Fibroblast of skin of right quadriceps (primary cell): ENCODE data around the gene ZNF747.
A peak's percentile ranks its signal among the peaks of the same experiment; 100 is the strongest.

Experiments
- DNase-seq: peaks from one replicate; pipeline ENCODE4 v3.0.0-alpha.2; 2013

The ZNF747 gene

DNA sequence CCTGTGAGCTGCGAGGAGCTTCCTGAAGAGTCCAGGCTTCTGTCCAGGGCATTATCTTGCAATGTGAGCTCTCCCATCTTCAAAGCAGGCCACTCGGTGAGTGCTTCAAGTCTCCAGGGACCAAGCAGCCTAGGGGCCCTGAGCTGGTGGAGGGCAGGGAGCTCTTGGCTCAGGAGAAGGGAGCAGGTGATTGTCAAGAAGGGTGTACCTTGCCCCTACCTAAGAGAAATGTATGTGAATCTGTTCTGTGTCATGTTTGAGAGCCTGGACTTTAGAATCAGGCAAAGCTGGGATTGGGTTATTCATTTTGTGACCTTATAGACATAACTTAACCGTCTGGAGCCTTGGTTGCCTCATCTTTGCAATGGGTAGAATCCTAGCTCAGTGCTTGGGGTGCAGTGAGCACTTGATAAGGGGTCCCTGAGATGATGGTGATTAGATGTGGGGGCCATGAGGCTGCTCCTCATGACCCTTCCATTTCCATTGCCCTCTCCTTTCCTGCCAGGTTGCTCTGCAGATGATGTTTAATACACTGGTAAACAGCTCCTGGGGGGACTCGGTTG, 24.2 kb downstream of the ZNF747 start:
- DNase-seq: no peak

- no peak for DNase-seq
These were observed 25.4 kb downstream of the ZNF747 start for GRCh38 chr16:30509081-30509765.

DNA sequence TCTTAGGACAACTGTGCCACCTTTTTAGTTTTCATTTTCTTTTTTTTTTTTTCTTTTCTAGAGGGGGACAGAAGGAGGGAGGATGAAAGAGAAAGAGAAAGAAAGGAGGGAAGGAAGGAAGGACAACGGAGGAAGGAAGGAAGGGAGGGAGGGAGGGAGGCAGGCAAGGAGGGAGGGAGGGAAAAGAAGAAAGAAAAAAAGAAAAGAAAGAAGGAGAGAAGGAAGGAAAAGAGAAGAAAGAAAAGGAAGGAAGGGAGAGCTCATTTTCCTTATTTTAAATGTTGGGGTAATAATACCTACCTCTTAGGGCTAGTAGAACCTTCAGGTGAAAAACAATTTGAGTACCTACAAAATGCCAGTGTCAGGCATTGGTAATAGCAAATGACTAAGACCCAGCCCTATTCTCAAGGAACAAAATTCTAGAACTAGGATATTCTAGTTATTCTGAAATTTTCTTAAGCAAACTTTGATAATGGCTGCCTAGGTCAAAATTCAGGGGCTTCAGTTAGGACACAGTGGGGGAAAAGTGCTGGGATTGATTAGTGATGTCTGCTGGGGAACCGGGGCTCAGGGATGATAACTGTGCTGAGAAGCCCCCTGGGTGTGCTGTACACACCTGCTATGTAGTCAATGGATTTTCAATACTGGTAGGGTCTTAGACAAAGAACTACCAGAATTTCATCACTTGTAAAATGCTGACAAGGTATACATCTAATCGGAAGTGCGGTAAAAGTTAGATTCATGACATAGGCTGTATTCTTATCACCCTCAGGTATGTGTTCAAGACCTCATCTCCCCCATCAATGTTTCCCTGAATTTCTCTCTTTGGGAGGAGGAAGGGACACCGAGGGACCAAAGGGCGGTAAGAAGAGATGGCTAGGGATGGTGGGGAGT, 31.0 kb downstream of the ZNF747 start:
- no peak for DNase-seq

GRCh38 chr16:30499284-30499683, 35.4 kb downstream of the ZNF747 start:
- no peak for DNase-seq

GRCh38 chr16:30494709-30495108, 39.9 kb downstream of the ZNF747 start:
- no peak for DNase-seq

DNA sequence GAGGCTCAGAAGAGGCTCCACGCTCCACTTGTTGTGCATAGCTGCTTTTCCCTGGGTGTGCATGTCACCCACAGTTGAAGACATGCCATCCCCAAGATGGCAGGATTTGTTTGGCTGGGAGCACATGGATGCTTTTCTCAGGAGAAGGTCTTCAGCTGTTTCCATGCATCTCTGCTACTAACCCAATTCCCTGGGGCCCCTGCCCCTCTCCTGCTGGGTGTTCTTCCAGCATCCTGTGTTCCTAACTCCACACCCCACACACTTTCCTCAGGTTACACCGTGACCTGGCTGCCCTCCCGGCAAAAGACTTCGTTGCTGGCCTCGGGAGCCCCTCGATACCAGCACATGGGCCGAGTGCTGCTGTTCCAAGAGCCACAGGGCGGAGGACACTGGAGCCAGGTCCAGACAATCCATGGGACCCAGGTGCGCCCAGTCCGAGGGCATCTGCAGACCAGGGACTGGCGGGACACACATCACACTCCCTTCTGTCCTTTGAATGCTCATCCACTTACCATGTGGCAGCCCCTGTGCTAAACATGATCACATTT, 40.6 kb downstream of the ZNF747 start:
- no peak for DNase-seq

DNA sequence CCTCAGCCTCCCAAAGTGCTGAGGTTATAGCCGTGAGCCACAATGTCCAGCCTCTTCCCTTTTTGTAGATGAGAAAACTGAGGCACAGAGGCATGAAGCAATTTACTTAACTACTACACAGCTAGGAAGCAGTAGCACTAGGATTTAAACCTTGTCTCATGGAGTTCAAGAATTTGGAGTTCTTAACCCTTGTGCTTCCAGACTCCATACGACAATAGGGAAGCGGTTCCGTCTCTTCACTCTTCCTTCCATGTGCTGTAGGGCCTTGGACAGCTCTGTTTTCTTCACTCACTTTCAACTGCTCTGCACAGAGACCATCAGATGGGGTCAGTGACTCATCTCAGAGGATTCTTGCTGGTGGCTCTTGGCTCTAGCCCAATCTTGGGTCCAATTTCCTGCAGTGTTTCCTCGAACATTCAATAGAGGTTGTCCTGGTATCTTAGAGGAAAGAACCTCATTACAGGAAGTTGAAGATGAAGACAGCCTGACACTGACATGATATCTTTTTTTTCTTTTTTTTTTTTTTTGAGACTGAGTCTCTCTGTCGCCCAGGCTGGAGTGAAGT, 42.8 kb downstream of the ZNF747 start:
- DNase-seq: peak; percentile 89

DNA sequence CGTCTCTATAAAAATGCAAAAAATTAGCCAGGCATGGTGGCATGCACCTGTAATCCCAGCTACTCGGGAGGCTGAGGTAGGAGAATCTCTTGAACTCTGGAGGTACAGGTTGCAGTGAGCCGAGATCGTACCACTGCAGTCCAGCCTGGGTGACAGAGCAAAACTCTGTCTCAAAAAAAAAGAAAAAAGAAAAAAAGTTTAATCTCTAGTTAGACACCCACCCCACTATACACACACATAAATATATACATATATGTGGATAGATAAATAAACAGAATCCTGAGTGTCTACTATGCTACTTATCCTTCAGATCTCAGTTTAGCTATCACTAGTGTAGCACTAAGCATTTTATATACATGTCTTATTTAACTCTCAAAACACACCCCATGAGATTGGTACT, 43.4 kb downstream of the ZNF747 start:
- no peak for DNase-seq

- DNase-seq: no peak
These were observed 44.4 kb downstream of the ZNF747 start for GRCh38 chr16:30490210-30490609.

GRCh38 chr16:30488764-30489605, 45.7 kb downstream of the ZNF747 start:
- DNase-seq: no peak

DNA sequence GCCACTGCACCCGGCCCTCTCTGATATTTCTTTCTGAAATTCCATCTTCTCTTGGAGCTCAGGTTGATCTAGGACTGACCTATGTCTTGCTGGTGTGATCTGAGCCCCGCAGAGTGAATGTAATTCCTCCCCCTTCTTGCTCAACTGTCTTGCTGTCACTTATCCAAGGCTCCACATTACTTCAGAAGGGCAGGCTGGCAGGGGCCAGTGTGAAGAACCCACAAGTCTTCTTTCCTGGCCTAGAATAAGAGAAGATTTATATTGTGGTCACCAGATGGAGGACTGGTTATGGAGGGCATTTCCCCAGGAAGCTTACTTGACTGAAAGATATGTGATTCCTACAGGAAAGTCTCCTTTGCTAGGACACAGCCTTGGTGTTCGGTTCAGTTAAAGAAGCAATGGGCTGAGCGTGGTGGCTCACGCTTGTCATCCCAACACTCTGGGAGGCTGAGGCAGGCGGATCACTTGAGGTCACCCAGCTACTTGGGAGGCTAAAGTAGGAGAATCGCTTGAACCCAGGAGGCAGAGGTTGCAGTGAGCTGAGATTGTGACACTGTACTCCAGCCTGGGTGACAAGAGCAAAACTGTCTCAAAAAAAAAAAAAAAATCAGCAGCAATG, 48.7 kb downstream of the ZNF747 start:
- DNase-seq: peak; percentile 38

- DNase-seq: no peak
These were observed 49.8 kb downstream of the ZNF747 start for GRCh38 chr16:30484887-30485286.

DNA sequence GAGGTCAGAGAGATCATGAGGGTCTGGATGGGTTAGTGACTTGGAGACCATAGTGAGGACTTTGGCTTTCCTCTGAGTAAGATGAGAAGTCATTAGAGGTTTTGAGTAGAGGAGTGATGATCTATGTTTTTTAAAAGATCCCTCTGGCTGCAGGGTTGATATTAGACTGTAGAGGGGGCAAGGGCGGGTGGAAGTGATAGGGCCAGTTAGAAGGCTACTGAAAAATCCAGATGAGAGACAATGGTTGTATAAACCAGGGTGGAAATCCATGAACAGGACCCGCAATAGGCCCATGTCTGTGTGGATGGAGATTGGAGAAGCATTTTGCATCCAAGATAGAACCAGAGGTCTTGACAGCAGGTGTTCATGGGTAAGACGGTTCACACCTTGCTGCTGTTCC, 52.3 kb downstream of the ZNF747 start:
- DNase-seq: no peak

DNA sequence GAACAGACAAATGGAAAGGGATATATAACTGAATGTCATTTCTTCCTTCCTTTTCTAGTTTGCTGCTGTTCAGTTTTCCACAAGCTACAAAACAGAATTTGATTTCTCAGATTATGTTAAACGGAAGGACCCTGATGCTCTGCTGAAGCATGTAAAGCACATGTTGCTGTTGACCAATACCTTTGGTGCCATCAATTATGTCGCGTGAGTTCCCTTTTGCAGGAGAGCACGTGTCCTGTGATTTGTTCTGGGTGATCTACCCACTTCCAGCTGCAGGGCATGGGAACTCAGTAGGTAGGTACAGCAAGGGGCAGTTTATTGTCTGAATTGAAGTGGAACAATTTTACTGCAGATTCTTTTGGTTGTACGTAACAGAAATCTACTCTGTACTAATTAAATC, 53.3 kb downstream of the ZNF747 start:
- DNase-seq: no peak
